CD4-positive, CD25-positive, alpha-beta regulatory T cell (primary cell): ENCODE data around the gene CCL28. TPM values are rescaled to one million over a fixed set of nuclear protein-coding genes. Genes with fewer than 3 reads are reported as not detected.

Source experiments
- ATAC-seq, 2 donors: fragments of 150-1000 bp; cut with Tn5 transposase; one replicate each; pipeline ENCODE4 v1.10.0; 2021; ENCODE audit warnings: low read depth in 2 of 2, moderate number of reproducible peaks in 2 of 2, moderate library complexity in 1 of 2
- DNase-seq, 3 donors: peaks; one replicate each; pipeline versions ENCODE4 v3.0.0 to v3.0.0-alpha.2; 2012 to 2022; ENCODE audit warnings: mixed read lengths in 1 of 3
- H3K27ac ChIP-seq: one replicate; pipeline ENCODE4 v1.7.0; 2013; ENCODE audit warnings: mild to moderate bottlenecking, low read length; ENCODE audit not compliant: insufficient read depth, poor library complexity, severe bottlenecking
- H3K27me3 ChIP-seq: one replicate; pipeline ENCODE4 v1.7.0; 2013; ENCODE audit warnings: low read length; ENCODE audit not compliant: control insufficient read depth, insufficient read depth
- H3K36me3 ChIP-seq: one replicate; pipeline ENCODE4 v1.7.0; 2013; ENCODE audit warnings: mild to moderate bottlenecking, low read length, moderate library complexity; ENCODE audit not compliant: control insufficient read depth, insufficient read depth
- H3K4me1 ChIP-seq: 2 replicates; pipeline ENCODE4 v1.7.0; 2013; ENCODE audit warnings: mild to moderate bottlenecking, low read length; ENCODE audit not compliant: insufficient read depth, control insufficient read depth, poor library complexity, severe bottlenecking
- H3K4me3 ChIP-seq: one replicate; pipeline ENCODE4 v1.7.0; 2013; ENCODE audit warnings: low read depth, mild to moderate bottlenecking, low read length, moderate library complexity
- H3K9me3 ChIP-seq, 2 experiments: 1 replicate in 1 of 2; 2 replicates in 1 of 2; pipeline ENCODE4 v1.7.0; 2013; ENCODE audit warnings: low read length in 2 of 2, mild to moderate bottlenecking in 1 of 2, moderate library complexity in 1 of 2; ENCODE audit not compliant: control insufficient read depth in 2 of 2
- H3K27ac Mint-ChIP-seq, 3 donors: one replicate each; pipeline ENCODE4 v1.8.0; 2020 to 2022; ENCODE audit warnings: mild to moderate bottlenecking in 3 of 3, mixed read lengths in 3 of 3, moderate library complexity in 2 of 3
- H3K27me3 Mint-ChIP-seq: one replicate; pipeline ENCODE4 v1.8.0; 2022; ENCODE audit warnings: mild to moderate bottlenecking, mixed read lengths
- H3K36me3 Mint-ChIP-seq: one replicate; pipeline ENCODE4 v1.8.0; 2020; ENCODE audit warnings: mixed read lengths
- H3K4me1 Mint-ChIP-seq, 4 donors: one replicate each; pipeline ENCODE4 v1.8.0; 2020 to 2022; ENCODE audit warnings: mixed read lengths in 4 of 4, mild to moderate bottlenecking in 1 of 4
- H3K4me3 Mint-ChIP-seq, 4 donors: one replicate each; pipeline ENCODE4 v1.8.0; 2020 to 2022; ENCODE audit warnings: mild to moderate bottlenecking in 4 of 4, mixed read lengths in 4 of 4, moderate library complexity in 3 of 4
- H3K9me3 Mint-ChIP-seq, 7 donors: one replicate each; pipeline ENCODE4 v1.8.0; 2020 to 2022; ENCODE audit warnings: mixed read lengths in 7 of 7, mild to moderate bottlenecking in 3 of 7, moderate library complexity in 2 of 7
- polyA plus RNA-seq, 4 donors: library from polyadenylated mRNA; unstranded; fragments of 300-500 nt; fragmentation: Illumina TruSeq; gene quantifications; one replicate each; pipeline ENCODE4 v1.2.3, GENCODE V29; 2021
- total RNA-seq: library from RNA; stranded (reverse); gene quantifications from one replicate; pipeline ENCODE4 v1.2.3, GENCODE V29; 2022

CCL28 gene
- total and polyA plus RNA-seq, 5 donors from 2014 or later, result 14.5 to 18.4 (median 14.8) TPM

DNA sequence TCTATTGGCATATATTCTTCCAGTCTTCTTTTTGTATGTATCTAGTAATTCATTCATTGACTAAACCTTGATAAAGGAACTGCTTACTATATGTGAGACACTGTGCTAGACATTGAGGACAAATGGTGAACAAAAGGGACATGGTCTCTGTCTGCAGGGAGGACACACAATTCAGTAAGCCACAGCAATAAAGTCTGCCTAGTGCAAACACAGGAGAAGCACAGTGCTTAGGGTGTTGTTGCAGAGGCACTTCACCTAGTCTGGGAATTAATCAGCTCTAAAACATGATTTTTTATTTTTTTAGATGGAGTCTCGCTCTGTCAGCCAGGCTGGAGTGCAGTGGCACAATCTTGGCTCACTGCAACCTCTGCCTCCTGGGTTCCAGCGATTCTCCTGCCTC lies 6.4 kb upstream of the CCL28 start:
- no peak overlapping the region for H3K27ac Mint-ChIP-seq
- ATAC-seq, result no peak
- no peak for DNase-seq

DNA sequence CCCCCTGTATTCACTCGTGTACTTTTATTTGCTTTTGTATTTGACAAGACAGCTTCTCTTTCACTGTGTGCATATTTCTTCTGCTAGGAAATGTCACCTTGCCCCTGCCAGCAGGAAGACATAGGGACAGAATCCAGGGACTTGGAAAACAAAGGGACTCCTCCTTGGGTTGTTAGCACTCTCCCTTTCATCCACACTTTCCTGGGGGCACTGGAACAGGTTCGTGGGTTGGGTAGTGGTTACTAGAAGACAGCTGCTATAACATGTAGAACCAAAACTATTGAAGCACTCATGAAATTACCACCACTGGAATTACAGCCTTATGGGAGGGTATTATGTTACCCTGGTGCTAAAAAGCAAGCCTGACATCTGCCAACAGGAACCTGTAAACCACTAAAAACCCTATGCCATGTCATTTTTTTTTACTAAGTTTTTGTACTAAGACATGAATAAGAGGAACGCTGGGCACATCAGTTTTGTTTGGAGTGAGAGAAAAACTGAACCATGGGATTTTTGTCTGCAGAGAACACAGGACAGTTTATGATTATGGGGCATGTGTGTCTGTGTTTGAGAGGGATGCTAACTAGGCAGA lies 4.7 kb upstream of the CCL28 start:
- H3K27me3 Mint-ChIP-seq, result peaks cover 8% of the 10 kb centered on the region
- no peak overlapping the region for H3K4me3 ChIP-seq
- H3K4me3 Mint-ChIP-seq, result no peak overlapping the region
- H3K27ac ChIP-seq, result no peak overlapping the region
- H3K9me3 ChIP-seq, result no peaks in the 10 kb centered on the region
- no peak for DNase-seq
- no peaks in the 10 kb centered on the region for H3K27me3 ChIP-seq
- peaks cover 0 to 2% (median 0%) of the 10 kb centered on the region in 7 donors for H3K9me3 Mint-ChIP-seq
- no peak overlapping the region for H3K27ac Mint-ChIP-seq
- no peaks in the 10 kb centered on the region for H3K4me1 Mint-ChIP-seq
- no peaks in the 10 kb centered on the region for H3K36me3 ChIP-seq
- H3K36me3 Mint-ChIP-seq, result no peaks in the 10 kb centered on the region
- H3K4me1 ChIP-seq, result no peaks in the 10 kb centered on the region
- no peak for ATAC-seq

More for the DNA sequence above, 6.4 kb upstream of the CCL28 start:
- Histone ChIP-seq H3K9me3 (no peaks in the 10 kb centered on the region), H3K36me3 (no peaks in the 10 kb centered on the region), H3K27me3 (no peaks in the 10 kb centered on the region), H3K4me1 (no peaks in the 10 kb centered on the region), H3K27ac (no peak overlapping the region), H3K4me3 (no peak overlapping the region)
- Mint-ChIP-seq H3K4me1 (no peaks in the 10 kb centered on the region), H3K4me3 (no peak overlapping the region), H3K9me3 (peaks cover 0 to 2% (median 0%) of the 10 kb centered on the region in 7 donors), H3K36me3 (no peaks in the 10 kb centered on the region), H3K27me3 (peaks cover 8% of the 10 kb centered on the region)

DNA sequence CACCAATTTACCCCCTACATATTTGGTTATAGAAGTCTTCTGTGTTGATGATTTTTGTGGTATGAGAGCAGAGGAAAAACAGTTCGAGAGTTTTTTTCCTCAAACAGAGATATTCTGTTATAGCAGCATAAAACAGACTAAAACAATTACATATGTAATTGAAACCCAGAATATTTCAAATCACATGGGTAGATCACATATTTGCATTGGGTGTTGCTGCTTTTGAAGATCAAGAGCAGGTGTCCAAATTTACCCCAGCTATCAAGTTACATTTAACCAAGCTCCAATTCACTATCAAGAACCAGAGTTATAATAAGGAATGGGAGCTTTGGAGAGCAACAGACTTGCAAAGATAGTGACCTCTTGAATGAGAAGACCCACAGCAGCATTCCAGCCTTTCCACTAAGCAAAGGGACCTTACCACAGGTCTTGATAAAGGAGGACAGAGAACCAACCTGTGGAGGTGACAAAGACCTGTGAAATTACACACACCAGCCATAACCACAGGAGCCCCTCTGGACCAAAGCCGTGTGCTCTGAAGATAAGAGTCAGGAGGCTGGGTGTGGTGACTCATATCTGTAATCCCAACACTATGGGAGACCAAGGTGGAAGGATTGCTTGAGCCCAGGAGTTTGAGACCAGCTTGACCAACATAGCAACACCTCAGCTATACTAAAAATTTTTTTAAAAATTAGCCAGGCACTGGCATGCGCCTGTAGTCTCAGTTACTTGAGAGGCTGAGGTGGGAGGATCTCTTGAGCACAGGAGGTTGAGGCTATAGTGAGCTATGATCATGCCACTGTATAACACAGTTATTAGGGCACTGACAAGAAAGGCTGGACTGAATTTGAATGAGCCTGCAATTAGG lies 4.0 kb upstream of the CCL28 start:
- no peaks in the 10 kb centered on the region for H3K4me1 ChIP-seq
- no peaks in the 10 kb centered on the region for H3K36me3 ChIP-seq
- no peaks in the 10 kb centered on the region for H3K27me3 ChIP-seq
- Mint-ChIP-seq H3K27me3 (peaks cover 8% of the 10 kb centered on the region), H3K4me3 (no peak overlapping the region), H3K36me3 (no peaks in the 10 kb centered on the region), H3K9me3 (peaks cover 0 to 1% (median 0%) of the 10 kb centered on the region in 7 donors), H3K4me1 (no peaks in the 10 kb centered on the region), H3K27ac (no peak overlapping the region)
- DNase-seq, result no peak
- H3K4me3 ChIP-seq, result no peak overlapping the region
- no peaks in the 10 kb centered on the region for H3K9me3 ChIP-seq
- ATAC-seq, result no peak
- H3K27ac ChIP-seq, result no peak overlapping the region

DNA sequence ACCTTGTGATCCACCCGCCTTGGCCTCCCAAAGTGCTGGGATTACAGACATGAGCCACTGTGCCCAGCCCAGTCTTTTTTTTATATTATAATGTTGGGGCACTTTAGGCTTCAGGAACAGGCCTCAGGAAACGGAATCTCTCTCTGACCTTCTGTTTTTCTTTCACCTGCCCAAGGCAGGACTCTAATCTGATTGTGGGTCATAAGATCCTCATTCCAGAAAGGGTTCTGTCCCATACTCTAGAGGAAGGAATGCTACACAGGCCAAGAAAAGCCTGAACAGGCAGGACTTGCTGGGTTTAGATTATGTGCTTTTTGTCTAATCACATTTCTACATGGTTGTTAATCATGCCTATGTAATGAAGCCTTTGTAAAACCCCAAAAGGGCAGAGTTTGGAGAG lies 1.8 kb upstream of the CCL28 start:
- no peaks in the 10 kb centered on the region for H3K27me3 ChIP-seq
- Mint-ChIP-seq H3K9me3 (no peaks in the 10 kb centered on the region), H3K4me3 (no peak overlapping the region), H3K36me3 (no peaks in the 10 kb centered on the region), H3K27me3 (peaks cover 8% of the 10 kb centered on the region), H3K27ac (no peak overlapping the region), H3K4me1 (no peaks in the 10 kb centered on the region)
- ATAC-seq, result no peak
- DNase-seq, result no peak
- no peaks in the 10 kb centered on the region for H3K9me3 ChIP-seq
- no peak overlapping the region for H3K27ac ChIP-seq
- no peaks in the 10 kb centered on the region for H3K4me1 ChIP-seq
- no peaks in the 10 kb centered on the region for H3K36me3 ChIP-seq
- H3K4me3 ChIP-seq, result no peak overlapping the region

DNA sequence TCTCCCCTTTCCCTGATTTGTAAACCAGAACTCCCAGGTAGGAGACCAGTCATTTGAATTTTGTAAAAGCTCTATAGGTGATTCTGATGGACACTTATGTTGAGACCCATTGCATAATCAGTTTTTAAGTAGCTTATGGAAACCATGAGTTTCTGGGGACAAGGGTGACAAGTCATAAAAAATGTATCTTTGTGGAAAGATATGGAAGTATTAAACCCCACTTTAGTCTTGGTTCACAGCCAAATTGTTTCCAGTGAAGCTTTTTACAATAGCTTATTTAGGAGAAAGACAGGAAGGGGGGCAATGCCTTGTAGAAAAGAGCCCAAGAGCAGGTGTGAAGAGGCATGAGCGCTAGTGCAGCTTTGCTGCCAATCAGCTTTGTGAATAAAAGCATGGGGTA lies 453 bp upstream of the CCL28 start:
- H3K27me3 Mint-ChIP-seq, result peaks cover 8% of the 10 kb centered on the region
- H3K9me3 Mint-ChIP-seq, result peaks cover 0 to 9% (median 0%) of the 10 kb centered on the region in 7 donors
- H3K4me3 Mint-ChIP-seq, result no peak overlapping the region
- Histone ChIP-seq H3K4me1 (no peaks in the 10 kb centered on the region), H3K9me3 (no peaks in the 10 kb centered on the region), H3K27me3 (no peaks in the 10 kb centered on the region), H3K36me3 (no peaks in the 10 kb centered on the region), H3K4me3 (no peak overlapping the region), H3K27ac (no peak overlapping the region)
- DNase-seq (no peak), ATAC-seq (no peak)
- no peak overlapping the region for H3K27ac Mint-ChIP-seq
- no peaks in the 10 kb centered on the region for H3K4me1 Mint-ChIP-seq
- no peaks in the 10 kb centered on the region for H3K36me3 Mint-ChIP-seq

DNA sequence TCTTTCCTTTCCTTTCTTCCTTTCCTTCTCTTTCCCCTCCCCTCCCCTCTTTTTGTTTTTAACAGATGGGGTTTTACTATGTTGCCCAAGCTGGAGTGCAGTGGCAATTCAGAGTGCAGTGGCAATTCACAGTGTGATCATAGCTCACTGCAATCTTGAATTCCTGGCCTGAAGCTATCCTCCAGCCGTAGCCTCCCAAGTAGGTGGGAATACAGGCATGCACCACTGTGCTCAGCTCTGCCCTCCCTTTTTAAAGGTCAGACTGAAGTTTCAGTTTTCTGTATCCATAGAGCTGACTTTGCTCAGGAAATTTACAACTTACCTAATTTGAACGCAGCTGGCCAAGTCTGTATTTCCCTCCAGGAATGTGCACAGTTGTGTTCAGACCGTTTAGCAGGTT lies 696 bp downstream of the CCL28 start:
- H3K9me3 ChIP-seq, result no peaks in the 10 kb centered on the region
- ATAC-seq, result no peak
- H3K27me3 Mint-ChIP-seq, result peaks cover under 1% of the 10 kb centered on the region

DNA sequence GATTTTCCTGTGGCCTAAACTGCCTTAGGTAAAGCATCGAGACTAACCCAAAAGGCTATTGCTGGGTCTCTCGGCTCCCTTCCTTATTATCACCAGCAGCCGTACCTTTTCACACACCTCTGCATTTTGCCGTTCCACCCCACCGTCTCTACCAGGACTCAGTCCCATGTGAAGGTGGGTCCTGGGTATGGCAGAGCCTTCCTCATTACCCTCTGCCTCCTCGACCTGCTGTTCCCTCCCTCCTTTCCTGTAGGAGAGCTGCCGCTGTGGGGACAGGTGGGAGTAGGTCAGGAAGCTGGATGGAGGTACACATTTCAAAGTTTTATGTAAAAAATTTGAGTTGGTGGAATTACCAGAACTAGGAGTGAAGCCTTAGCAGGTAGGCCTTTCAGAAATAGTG lies 1.8 kb downstream of the CCL28 start:
- H3K4me3 Mint-ChIP-seq, result no peak overlapping the region
- ATAC-seq (no peak), DNase-seq (no peak)
- H3K36me3 Mint-ChIP-seq, result no peaks in the 10 kb centered on the region
- H3K27me3 Mint-ChIP-seq, result peaks cover under 1% of the 10 kb centered on the region
- Histone ChIP-seq H3K36me3 (no peaks in the 10 kb centered on the region), H3K4me1 (no peaks in the 10 kb centered on the region), H3K27me3 (no peaks in the 10 kb centered on the region), H3K9me3 (no peaks in the 10 kb centered on the region), H3K4me3 (no peak overlapping the region), H3K27ac (no peak overlapping the region)
- H3K27ac Mint-ChIP-seq, result no peak overlapping the region
- H3K4me1 Mint-ChIP-seq, result no peaks in the 10 kb centered on the region
- H3K9me3 Mint-ChIP-seq, result peaks cover 0 to 20% (median 2%) of the 10 kb centered on the region in 7 donors

More for the DNA sequence above, 696 bp downstream of the CCL28 start:
- peaks cover 0 to 16% (median 0%) of the 10 kb centered on the region in 7 donors for H3K9me3 Mint-ChIP-seq
- Histone ChIP-seq H3K27ac (no peak overlapping the region), H3K4me1 (no peaks in the 10 kb centered on the region), H3K4me3 (no peak overlapping the region), H3K27me3 (no peaks in the 10 kb centered on the region), H3K36me3 (no peaks in the 10 kb centered on the region)
- H3K4me3 Mint-ChIP-seq, result no peak overlapping the region
- no peak for DNase-seq
- H3K4me1 Mint-ChIP-seq, result no peaks in the 10 kb centered on the region
- no peaks in the 10 kb centered on the region for H3K36me3 Mint-ChIP-seq
- no peak overlapping the region for H3K27ac Mint-ChIP-seq
